Endometrial microvascular endothelial cells (primary cell): ENCODE data around the gene HEYL. TPM values are rescaled to one million over a fixed set of nuclear protein-coding genes. Genes with fewer than 3 reads are reported as not detected.

Experiments
- in situ Hi-C: cut with HindIII; loops from 2 replicates; pipeline ENCODE4 v1.10.0; 2017; ENCODE audit warnings: low sequenced_read_pairs, low pct_unique_long_range_greater_than_20kb; ENCODE audit errors: inconsistent ontology term
- total RNA-seq: library from RNA; depleted of rRNA; stranded (reverse); fragments of >200 nt; gene quantifications from one replicate; pipeline ENCODE4 v1.2.3, GENCODE V29; 2015; ENCODE audit errors: inconsistent ontology term

The HEYL gene
- total RNA-seq, result 0.09 TPM

- in situ Hi-C loops, result loop anchor here (25.0 kb wide), 1 partner anchor 98 kb away; the partner anchor contains the start of gene PPIE
Measured at GRCh38 chr1:39639305-39640130, at the start of gene HEYL. TSS of gene HEYL (minus strand) at chr1:39639643. CDS start at chr1:39639625, 18 bp downstream.

GRCh38 chr1:39689214-39689613, 49.8 kb upstream of the HEYL start:
- in situ Hi-C loops, result no loop called here

DNA sequence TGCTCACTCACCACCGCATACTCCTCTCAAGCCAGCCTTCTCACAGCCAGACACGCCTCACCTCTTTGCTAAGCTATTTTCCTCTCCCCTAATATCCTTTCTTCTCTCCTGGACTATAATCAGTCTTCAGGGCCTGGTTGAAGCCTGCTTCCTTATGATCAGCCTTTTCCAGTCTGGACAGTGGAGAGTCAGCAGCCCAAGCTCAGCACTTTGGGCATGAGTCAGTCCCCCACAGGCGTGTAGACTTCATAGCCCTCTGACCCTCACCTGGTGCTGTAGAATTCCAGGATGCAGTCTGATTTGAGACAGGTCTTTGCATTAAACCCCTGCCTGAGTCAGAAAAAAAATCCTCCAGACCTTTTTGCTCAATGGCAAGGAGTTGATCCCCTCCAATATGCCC, 49.3 kb upstream of the HEYL start:
- in situ Hi-C loops, result no loop called here

DNA sequence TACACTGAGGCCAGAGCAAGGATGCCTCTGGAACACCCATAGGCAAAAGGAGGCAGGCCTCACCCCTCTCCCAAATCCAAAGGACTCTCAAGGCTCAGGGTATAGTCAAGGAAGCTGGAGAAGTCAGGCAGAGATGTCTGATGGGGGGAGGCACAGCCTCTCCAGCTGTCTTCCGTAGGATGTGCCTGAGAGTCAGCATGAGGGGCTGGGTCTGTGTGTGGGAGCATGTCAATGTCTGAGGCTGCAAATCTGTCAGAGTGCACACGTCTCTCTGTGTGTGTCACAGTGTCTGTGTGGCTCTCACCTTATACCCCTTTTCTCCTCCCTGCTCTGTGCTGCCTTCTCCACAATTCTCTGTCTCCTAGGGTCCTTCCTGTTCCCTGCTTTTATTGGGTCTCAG, 47.8 kb upstream of the HEYL start:
- in situ Hi-C loops, result no loop called here

DNA sequence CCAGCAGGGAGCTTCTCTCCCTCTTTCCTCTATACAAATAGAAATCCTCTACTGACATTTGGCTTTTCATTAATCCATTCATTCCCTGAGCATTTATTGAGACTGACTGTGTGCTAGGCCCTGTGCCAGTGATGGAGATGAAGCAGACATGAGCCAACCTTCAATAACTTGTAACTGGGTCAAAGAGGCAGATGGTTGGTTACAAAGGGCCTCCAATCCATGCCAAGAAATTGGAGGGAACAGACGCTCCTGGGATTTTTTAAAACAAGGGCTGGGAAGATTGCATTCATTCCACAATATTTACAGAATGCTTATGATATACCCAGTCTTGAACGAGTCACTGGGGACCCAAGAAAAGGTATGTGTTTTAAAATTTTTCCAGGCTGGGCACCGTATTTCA, 45.6 kb upstream of the HEYL start:
- in situ Hi-C loops, result no loop called here

- in situ Hi-C loops, result no loop called here
Measured at GRCh38 chr1:39684313-39684664, 44.8 kb upstream of the HEYL start.

GRCh38 chr1:39683591-39684312, 44.3 kb upstream of the HEYL start:
- in situ Hi-C loops, result no loop called here

GRCh38 chr1:39681999-39682398, 42.6 kb upstream of the HEYL start:
- in situ Hi-C loops, result no loop called here

GRCh38 chr1:39681294-39681693, 41.9 kb upstream of the HEYL start:
- in situ Hi-C loops, result no loop called here

GRCh38 chr1:39680751-39681150, 41.3 kb upstream of the HEYL start:
- in situ Hi-C loops, result no loop called here

DNA sequence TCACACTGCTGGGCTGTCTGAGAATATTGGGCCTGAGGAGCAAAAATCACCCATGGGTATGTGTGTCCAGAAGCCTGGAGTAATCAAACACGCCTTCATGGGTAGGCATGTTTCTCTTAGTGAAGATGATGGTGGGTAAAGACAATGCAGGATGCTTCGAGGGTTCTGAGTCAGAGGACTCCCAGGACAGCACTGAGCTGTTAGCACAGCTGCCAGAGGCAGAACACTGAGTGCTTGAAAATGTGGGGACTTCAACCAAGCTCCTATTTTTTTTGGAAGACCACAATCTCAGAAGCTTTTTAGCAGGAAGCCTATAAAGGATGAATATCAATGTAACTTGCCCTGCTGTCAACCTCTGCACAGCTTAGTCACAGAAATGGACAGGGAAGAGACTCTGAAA, 40.4 kb upstream of the HEYL start:
- in situ Hi-C loops, result no loop called here

GRCh38 chr1:39678889-39679288, 39.4 kb upstream of the HEYL start:
- in situ Hi-C loops, result no loop called here

GRCh38 chr1:39677645-39678044, 38.2 kb upstream of the HEYL start:
- in situ Hi-C loops, result no loop called here

DNA sequence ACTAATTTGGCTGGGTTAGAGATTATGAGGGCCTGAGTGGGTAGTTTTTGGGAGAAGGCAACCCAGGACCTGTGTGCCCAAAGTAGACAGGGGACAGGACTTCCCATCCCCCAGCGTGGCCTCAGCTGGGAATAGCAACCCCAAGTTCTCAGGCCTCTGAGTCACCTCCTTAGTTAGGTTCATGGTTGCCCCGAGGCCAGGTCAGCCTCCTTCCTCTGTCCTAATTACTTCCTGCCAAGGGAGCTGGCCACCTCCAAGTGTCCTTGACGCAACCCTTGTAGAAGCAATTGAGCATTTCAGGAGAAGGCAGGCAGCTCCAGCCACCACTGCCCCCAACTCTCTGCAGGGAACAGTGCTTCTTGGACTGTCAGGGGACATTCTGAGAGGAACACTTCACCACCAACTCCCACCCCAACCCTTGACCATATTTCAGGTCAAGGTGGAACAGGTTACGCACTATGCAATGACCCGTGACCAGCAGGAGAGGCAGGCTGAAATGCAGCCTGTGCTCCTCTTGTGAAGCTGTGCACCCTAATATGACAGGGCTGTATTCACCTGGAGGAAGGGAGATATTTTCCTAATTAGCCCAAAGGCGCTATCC, 37.6 kb upstream of the HEYL start:
- in situ Hi-C loops, result no loop called here

DNA sequence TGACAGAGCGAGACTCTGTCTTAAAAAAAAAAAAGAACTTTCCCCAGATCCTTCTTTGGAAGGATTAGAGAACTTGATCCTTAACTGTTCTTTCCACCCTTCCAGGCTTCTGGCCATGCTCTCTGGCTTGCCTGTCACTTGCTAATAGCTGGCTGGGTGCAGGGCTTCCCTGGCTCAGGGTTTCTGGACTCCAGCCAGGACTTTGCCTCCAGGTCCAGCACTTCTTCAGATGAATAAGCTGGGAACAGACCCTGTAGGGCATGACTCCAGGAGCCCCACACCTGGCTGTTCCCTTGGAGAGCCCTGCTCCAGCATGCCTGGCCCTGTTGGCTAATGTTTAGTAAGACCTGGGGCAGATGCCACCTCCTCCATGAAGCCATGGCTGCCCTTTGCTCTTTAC, 35.8 kb upstream of the HEYL start:
- in situ Hi-C loops, result no loop called here

GRCh38 chr1:39673215-39673614, 33.8 kb upstream of the HEYL start:
- in situ Hi-C loops, result no loop called here

GRCh38 chr1:39672551-39672947, 33.1 kb upstream of the HEYL start:
- in situ Hi-C loops, result no loop called here

GRCh38 chr1:39671793-39672550, 32.5 kb upstream of the HEYL start, which contains the start of gene NT5C1A:
TSS of gene NT5C1A (minus strand) at chr1:39672107. CDS start at chr1:39672038, 69 bp downstream.
- in situ Hi-C loops, result no loop called here

DNA sequence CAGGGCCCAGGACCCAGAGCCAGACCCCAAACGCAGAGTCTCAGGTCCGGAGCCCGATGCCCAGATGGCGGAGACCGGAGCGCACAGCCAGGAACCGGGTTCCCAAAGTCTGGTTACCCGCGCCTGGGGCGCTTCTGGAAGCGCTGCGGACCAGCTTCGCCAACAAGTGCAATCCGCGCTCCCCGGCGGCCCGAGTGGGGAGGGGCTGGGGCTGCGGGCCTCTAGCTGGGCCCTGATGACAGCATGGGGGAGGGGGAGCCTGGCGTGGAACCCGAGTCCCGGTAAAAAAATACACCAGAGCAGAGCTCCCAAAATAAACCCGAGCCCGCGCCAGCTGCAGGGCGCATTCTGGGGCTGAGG, 32.0 kb upstream of the HEYL start:
- in situ Hi-C loops, result no loop called here
